GM12872 (cell line): ENCODE data around the gene AP4S1.

Experiments used
- TF ChIP-seq, protein P1 (sequence below): IDR thresholded peaks from 3 replicates; pipeline ENCODE4 v1.5.1; 2011; ENCODE audit warnings: low read depth, mild to moderate bottlenecking, low read length, moderate library complexity; ENCODE audit not compliant: insufficient read depth

The AP4S1 gene

DNA sequence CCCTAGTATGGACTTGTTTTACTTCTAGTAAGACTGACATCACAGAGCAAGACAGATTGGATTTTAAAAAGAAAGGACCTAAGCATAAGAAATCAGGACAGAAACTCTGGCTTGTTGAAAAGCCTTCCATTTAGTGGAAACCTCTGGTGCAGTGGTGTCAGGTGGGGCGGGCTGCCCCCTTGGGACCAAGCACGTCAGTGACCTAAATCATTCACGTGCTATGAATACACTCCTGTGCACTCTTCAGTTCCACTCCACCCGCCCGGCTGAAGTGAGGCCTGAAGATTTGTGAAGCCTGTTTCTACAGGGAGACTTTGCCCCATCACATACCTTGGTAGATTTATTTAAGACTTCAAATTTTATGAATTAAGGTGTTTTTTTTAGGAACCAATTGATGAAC lies 58.9 kb downstream of the AP4S1 start:
- TF ChIP-seq, protein P1, sequence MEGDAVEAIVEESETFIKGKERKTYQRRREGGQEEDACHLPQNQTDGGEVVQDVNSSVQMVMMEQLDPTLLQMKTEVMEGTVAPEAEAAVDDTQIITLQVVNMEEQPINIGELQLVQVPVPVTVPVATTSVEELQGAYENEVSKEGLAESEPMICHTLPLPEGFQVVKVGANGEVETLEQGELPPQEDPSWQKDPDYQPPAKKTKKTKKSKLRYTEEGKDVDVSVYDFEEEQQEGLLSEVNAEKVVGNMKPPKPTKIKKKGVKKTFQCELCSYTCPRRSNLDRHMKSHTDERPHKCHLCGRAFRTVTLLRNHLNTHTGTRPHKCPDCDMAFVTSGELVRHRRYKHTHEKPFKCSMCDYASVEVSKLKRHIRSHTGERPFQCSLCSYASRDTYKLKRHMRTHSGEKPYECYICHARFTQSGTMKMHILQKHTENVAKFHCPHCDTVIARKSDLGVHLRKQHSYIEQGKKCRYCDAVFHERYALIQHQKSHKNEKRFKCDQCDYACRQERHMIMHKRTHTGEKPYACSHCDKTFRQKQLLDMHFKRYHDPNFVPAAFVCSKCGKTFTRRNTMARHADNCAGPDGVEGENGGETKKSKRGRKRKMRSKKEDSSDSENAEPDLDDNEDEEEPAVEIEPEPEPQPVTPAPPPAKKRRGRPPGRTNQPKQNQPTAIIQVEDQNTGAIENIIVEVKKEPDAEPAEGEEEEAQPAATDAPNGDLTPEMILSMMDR = peak; percentile 39; the same call in 2 of the 3 replicates

DNA sequence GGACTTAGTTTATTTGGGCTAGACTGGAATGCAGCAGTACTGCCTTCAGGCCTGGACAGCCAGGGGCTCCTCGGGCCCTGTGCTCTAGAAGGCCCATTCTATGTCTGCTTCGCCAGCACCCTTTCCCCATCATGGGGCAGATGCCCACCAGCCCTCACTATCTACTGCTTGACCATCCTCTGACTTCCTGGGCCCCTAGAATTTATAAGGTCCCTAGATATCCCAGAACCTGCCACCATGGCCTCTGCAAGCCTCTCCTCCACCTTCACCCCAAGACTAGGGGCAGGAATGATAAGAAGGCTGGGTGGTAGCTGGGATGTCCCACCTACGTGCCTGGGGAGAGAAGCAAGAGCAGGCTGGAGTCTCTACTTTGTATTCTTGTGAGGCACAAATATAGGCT lies 59.6 kb downstream of the AP4S1 start:
- TF ChIP-seq, protein P1 = no peak

DNA sequence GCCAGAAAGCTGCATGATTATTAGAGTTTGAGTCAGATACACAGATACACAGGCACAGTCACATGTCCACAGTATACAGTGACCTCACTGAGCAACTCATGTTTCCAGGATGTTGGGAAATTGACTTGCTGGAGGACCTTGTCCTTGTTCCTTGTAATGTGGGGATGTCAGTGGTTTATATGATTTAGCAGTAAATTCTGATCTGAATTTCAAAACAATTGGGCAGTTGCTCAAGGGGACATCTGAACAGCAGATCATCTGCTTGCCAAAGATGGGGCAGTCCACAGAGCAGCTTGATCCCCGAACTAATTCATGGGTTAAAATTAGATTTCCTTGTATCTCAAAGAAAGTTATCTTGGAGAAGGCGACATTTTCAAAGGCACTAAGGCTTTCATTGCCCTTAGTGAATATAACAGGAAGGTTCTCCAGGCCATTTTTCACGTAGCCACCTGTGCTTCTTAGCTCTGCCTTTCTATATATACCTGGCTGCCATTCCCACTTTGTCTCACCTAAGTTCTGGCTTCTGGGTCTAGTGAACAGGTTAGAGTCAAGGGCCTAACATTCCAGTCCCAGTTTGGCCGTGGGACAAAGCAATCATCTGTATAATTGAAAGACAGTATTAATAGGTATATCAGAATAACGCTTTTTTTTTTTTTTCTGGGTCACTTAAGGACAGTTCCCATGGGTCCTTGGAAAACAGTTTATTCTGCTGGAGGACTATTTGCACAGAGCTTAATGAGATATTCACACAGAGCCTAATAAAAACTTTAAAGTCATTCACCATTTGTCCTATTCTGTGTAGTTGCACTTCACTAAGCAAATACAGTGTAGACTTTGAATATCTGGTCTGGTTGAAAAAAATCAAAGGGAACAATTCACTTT lies 65.7 kb downstream of the AP4S1 start:
- TF ChIP-seq, protein P1 = no peak

DNA sequence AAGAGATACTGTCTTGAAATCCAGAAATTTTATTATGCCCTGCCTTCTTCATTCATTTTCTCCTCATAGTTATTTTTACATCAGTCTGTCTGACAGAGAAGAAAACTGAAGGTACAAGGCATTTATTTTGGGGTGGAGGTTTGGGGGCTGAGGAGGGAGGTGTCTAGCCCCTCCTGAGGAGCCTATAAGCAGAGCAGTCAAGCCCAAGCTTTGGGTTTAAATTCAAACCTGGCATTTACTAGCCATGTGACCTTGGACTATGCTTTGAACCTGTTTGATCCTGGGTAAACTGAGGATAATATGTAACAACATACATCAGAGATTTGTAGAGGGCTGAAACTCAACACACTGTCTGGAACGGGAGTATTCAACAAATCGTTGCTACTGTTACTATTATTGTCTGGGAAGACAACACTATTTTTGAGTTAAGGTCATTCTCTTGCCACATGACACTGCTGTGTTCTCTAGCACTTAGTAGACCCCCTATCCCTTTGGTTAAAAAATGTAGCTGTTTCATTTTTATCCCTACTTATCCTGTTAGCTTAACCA lies 66.8 kb downstream of the AP4S1 start:
- TF ChIP-seq, protein P1 = no peak

DNA sequence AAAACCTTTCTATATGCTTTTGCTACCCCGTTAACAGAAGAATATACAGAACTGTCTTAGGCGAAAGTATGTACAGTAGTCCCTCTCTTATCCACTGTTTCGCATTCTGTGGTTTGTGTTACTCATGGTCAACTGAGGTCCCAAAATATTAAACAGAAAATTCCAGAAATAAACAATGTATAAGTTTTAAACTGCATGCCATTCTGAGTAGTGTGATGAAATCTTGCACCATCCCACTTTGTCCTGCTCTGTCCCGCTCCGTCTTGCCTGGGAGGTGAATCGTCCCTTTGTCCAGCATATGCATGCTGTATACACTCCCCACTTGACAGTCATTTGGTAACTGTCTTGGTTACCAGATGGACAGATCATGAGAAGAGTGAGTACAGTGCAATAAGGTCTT lies 70.8 kb downstream of the AP4S1 start:
- TF ChIP-seq, protein P1 = no peak

DNA sequence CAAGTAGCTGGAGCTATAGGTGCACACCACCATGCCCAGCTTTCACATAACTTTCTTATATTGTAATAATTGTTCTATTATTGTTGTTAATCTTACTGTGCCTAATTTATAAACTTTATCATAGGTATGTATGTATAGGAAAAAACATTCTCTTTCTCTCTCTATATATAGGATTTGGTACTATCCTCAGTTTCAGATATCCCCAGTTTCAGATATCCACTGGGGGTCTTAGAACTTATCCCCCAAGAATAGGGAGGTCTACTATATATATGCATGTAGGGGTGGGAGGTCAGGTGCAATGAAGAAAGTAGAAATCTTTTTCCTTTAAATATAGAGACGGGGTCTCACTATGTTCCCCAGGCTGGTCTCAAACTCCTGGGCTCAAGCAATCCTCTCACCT lies 71.6 kb downstream of the AP4S1 start:
- TF ChIP-seq, protein P1 = no peak

DNA sequence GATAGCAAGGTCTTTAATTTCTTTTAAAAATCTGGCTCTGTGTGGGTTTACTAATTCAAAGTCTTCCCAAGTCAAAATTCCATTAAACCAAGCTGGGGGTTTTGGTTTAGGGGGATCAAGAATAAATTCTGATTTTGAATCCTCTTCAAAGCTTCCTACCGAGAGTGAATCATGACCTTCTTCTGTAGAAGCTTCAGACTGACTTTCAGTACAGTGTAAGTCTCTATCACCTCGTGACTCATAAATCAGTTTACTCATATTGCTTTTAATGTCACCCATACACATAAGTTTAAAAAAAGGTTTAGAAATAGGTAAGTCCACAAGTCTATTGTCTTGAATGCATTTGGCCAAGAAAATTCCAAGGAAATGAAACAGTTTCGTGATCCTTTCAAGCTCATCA lies 81.3 kb downstream of the AP4S1 start:
- TF ChIP-seq, protein P1 = no peak
